Measurements from ENCODE around the gene ABTB2.

Gene ABTB2

GRCh38 chr11:34151916-34152845 is 205.6 kb downstream of the ABTB2 start:
- Histone ChIP-seq H3K4me1 (ENCODE audit: control insufficient read depth, insufficient read depth, low read length) (no peaks in the 10 kb centered on the region), H3K4me3 (ENCODE audit: low read depth, low read length) (no peak overlapping the region), H3K27ac (ENCODE audit: low read depth, low read length) (no peak overlapping the region), H3K36me3 (ENCODE audit: control insufficient read depth, insufficient read depth, low read length) (peaks cover 72% of the 10 kb centered on the region), H3K9ac (ENCODE audit: low read depth, low read length) (no peak overlapping the region), H3K9me3 (ENCODE audit: control insufficient read depth, insufficient read depth, low read length) (no peaks in the 10 kb centered on the region), H3K27me3 (ENCODE audit: control insufficient read depth, insufficient read depth, low read length) (no peaks in the 10 kb centered on the region)

- no peaks in the 10 kb centered on the region for H3K27me3 ChIP-seq (ENCODE audit: control insufficient read depth, insufficient read depth, low read length)
- H3K4me1 ChIP-seq (ENCODE audit: control insufficient read depth, insufficient read depth, low read length), result no peaks in the 10 kb centered on the region
- H3K9ac ChIP-seq (ENCODE audit: low read depth, low read length), result no peak overlapping the region
- no peak overlapping the region for H3K27ac ChIP-seq (ENCODE audit: low read depth, low read length)
- H3K4me3 ChIP-seq (ENCODE audit: low read depth, low read length), result no peak overlapping the region
- H3K9me3 ChIP-seq (ENCODE audit: control insufficient read depth, insufficient read depth, low read length), result no peaks in the 10 kb centered on the region
- H3K36me3 ChIP-seq (ENCODE audit: control insufficient read depth, insufficient read depth, low read length), result peaks cover 82% of the 10 kb centered on the region
These were observed 206.6 kb downstream of the ABTB2 start for GRCh38 chr11:34151166-34151565.

- H3K4me3 ChIP-seq (ENCODE audit: low read depth, low read length), result no peak overlapping the region
- H3K27ac ChIP-seq (ENCODE audit: low read depth, low read length), result no peak overlapping the region
- H3K9ac ChIP-seq (ENCODE audit: low read depth, low read length), result no peak overlapping the region
- no peaks in the 10 kb centered on the region for H3K9me3 ChIP-seq (ENCODE audit: control insufficient read depth, insufficient read depth, low read length)
- H3K36me3 ChIP-seq (ENCODE audit: control insufficient read depth, insufficient read depth, low read length), result peaks cover 87% of the 10 kb centered on the region
- no peaks in the 10 kb centered on the region for H3K4me1 ChIP-seq (ENCODE audit: control insufficient read depth, insufficient read depth, low read length)
- no peaks in the 10 kb centered on the region for H3K27me3 ChIP-seq (ENCODE audit: control insufficient read depth, insufficient read depth, low read length)
These were observed 207.2 kb downstream of the ABTB2 start for GRCh38 chr11:34150494-34151151.

- H3K9ac ChIP-seq (ENCODE audit: low read depth, low read length), result no peak overlapping the region
- H3K4me1 ChIP-seq (ENCODE audit: control insufficient read depth, insufficient read depth, low read length), result no peaks in the 10 kb centered on the region
- peaks cover 92% of the 10 kb centered on the region for H3K36me3 ChIP-seq (ENCODE audit: control insufficient read depth, insufficient read depth, low read length)
- no peaks in the 10 kb centered on the region for H3K9me3 ChIP-seq (ENCODE audit: control insufficient read depth, insufficient read depth, low read length)
- no peak overlapping the region for H3K4me3 ChIP-seq (ENCODE audit: low read depth, low read length)
- no peaks in the 10 kb centered on the region for H3K27me3 ChIP-seq (ENCODE audit: control insufficient read depth, insufficient read depth, low read length)
- H3K27ac ChIP-seq (ENCODE audit: low read depth, low read length), result no peak overlapping the region
These were observed 208.0 kb downstream of the ABTB2 start for GRCh38 chr11:34149786-34150185.

GRCh38 chr11:34149274-34149673 is 208.5 kb downstream of the ABTB2 start:
- H3K4me1 ChIP-seq (ENCODE audit: control insufficient read depth, insufficient read depth, low read length), result no peaks in the 10 kb centered on the region

GRCh38 chr11:34148504-34149165 is 209.2 kb downstream of the ABTB2 start:
- no peaks in the 10 kb centered on the region for H3K9me3 ChIP-seq (ENCODE audit: control insufficient read depth, insufficient read depth, low read length)
- H3K27me3 ChIP-seq (ENCODE audit: control insufficient read depth, insufficient read depth, low read length), result no peaks in the 10 kb centered on the region
- H3K27ac ChIP-seq (ENCODE audit: low read depth, low read length), result no peak overlapping the region
- H3K4me3 ChIP-seq (ENCODE audit: low read depth, low read length), result no peak overlapping the region
- H3K36me3 ChIP-seq (ENCODE audit: control insufficient read depth, insufficient read depth, low read length), result peaks cover 94% of the 10 kb centered on the region
- H3K9ac ChIP-seq (ENCODE audit: low read depth, low read length), result no peak overlapping the region
- no peaks in the 10 kb centered on the region for H3K4me1 ChIP-seq (ENCODE audit: control insufficient read depth, insufficient read depth, low read length)

More at GRCh38 chr11:34149274-34149673, 208.5 kb downstream of the ABTB2 start:
- Histone ChIP-seq H3K36me3 (ENCODE audit: control insufficient read depth, insufficient read depth, low read length) (peaks cover 92% of the 10 kb centered on the region), H3K27ac (ENCODE audit: low read depth, low read length) (no peak overlapping the region), H3K27me3 (ENCODE audit: control insufficient read depth, insufficient read depth, low read length) (no peaks in the 10 kb centered on the region), H3K9ac (ENCODE audit: low read depth, low read length) (no peak overlapping the region), H3K9me3 (ENCODE audit: control insufficient read depth, insufficient read depth, low read length) (no peaks in the 10 kb centered on the region), H3K4me3 (ENCODE audit: low read depth, low read length) (no peak overlapping the region)

- H3K9ac ChIP-seq (ENCODE audit: low read depth, low read length), result no peak overlapping the region
- no peak overlapping the region for H3K27ac ChIP-seq (ENCODE audit: low read depth, low read length)
- H3K27me3 ChIP-seq (ENCODE audit: control insufficient read depth, insufficient read depth, low read length), result no peaks in the 10 kb centered on the region
- H3K36me3 ChIP-seq (ENCODE audit: control insufficient read depth, insufficient read depth, low read length), result peaks cover 96% of the 10 kb centered on the region
- H3K4me1 ChIP-seq (ENCODE audit: control insufficient read depth, insufficient read depth, low read length), result no peaks in the 10 kb centered on the region
- H3K9me3 ChIP-seq (ENCODE audit: control insufficient read depth, insufficient read depth, low read length), result no peaks in the 10 kb centered on the region
- H3K4me3 ChIP-seq (ENCODE audit: low read depth, low read length), result no peak overlapping the region
These were observed 210.2 kb downstream of the ABTB2 start for GRCh38 chr11:34147581-34147980.

- Histone ChIP-seq H3K27ac (ENCODE audit: low read depth, low read length) (no peak overlapping the region), H3K36me3 (ENCODE audit: control insufficient read depth, insufficient read depth, low read length) (peaks cover 96% of the 10 kb centered on the region), H3K27me3 (ENCODE audit: control insufficient read depth, insufficient read depth, low read length) (no peaks in the 10 kb centered on the region), H3K9ac (ENCODE audit: low read depth, low read length) (no peak overlapping the region), H3K4me3 (ENCODE audit: low read depth, low read length) (no peak overlapping the region), H3K4me1 (ENCODE audit: control insufficient read depth, insufficient read depth, low read length) (no peaks in the 10 kb centered on the region), H3K9me3 (ENCODE audit: control insufficient read depth, insufficient read depth, low read length) (no peaks in the 10 kb centered on the region)
These were observed 210.9 kb downstream of the ABTB2 start for GRCh38 chr11:34146866-34147265.

- Histone ChIP-seq H3K9me3 (ENCODE audit: control insufficient read depth, insufficient read depth, low read length) (no peaks in the 10 kb centered on the region), H3K4me3 (ENCODE audit: low read depth, low read length) (no peak overlapping the region), H3K4me1 (ENCODE audit: control insufficient read depth, insufficient read depth, low read length) (no peaks in the 10 kb centered on the region), H3K36me3 (ENCODE audit: control insufficient read depth, insufficient read depth, low read length) (peaks cover 98% of the 10 kb centered on the region), H3K9ac (ENCODE audit: low read depth, low read length) (no peak overlapping the region), H3K27me3 (ENCODE audit: control insufficient read depth, insufficient read depth, low read length) (no peaks in the 10 kb centered on the region), H3K27ac (ENCODE audit: low read depth, low read length) (no peak overlapping the region)
These were observed 211.4 kb downstream of the ABTB2 start for GRCh38 chr11:34146411-34146810.

- Histone ChIP-seq H3K9me3 (ENCODE audit: control insufficient read depth, insufficient read depth, low read length) (no peaks in the 10 kb centered on the region), H3K4me3 (ENCODE audit: low read depth, low read length) (no peak overlapping the region), H3K36me3 (ENCODE audit: control insufficient read depth, insufficient read depth, low read length) (peaks cover 99% of the 10 kb centered on the region), H3K27ac (ENCODE audit: low read depth, low read length) (no peak overlapping the region), H3K4me1 (ENCODE audit: control insufficient read depth, insufficient read depth, low read length) (no peaks in the 10 kb centered on the region), H3K27me3 (ENCODE audit: control insufficient read depth, insufficient read depth, low read length) (no peaks in the 10 kb centered on the region), H3K9ac (ENCODE audit: low read depth, low read length) (no peak overlapping the region)
These were observed 211.9 kb downstream of the ABTB2 start for GRCh38 chr11:34145847-34146381.

All from HUES48 (cell line).